Frontal cortex (tissue), 4 donors: ENCODE results near the gene PICALM. TPM values are rescaled to one million over a fixed set of nuclear protein-coding genes. Genes with fewer than 3 reads are reported as not detected.

ENCODE experiments used
- DNase-seq, 2 donors: peaks; one replicate each; pipeline ENCODE4 v3.0.0; 2012; ENCODE audit warnings: low spot score in 2 of 2
- FAIRE-seq: peaks from 2 replicates; lab custom pipeline; 2012; peaks lifted over from hg19 to GRCh38; lab: Jason Lieb, UNC
- total RNA-seq: library from RNA; depleted of rRNA; stranded (reverse); fragments of >200 nt; gene quantifications from one replicate; pipeline ENCODE4 v1.2.3, GENCODE V29; 2014
- donor health status: control.
- donor health status: control.
- donor health status: control.

Gene PICALM
- total RNA-seq, 1 donor from 2014 or later, result 1,205 TPM

DNA sequence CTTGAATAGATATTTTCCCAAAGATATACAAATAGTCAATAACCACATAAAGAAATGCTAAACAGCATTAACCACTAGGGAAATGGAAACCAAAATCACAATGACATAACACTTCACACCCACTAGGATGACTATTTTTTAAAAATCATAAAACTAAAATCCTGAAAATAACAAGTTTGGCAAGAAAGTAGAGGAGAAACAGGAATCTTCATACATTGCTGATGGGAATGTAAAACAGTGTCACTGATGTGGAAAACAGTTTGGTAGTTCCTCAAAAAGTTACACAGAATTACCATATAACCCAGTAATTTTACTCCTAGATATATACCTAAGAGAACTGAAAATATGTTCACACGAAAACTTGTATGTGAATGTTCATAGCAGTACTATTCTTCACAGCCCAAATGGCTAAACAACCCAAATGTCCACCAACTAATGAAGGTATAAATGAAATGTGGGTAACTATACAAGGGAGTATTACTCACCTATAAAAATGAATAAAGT is 12.5 kb downstream of the PICALM start:
- FAIRE-seq, result no peak

GRCh38 chr11:86052693-86053641 is 15.9 kb downstream of the PICALM start:
- no peak for DNase-seq
- no peak for FAIRE-seq

More for the DNA sequence above, 12.5 kb downstream of the PICALM start:
- DNase-seq, result no peak

DNA sequence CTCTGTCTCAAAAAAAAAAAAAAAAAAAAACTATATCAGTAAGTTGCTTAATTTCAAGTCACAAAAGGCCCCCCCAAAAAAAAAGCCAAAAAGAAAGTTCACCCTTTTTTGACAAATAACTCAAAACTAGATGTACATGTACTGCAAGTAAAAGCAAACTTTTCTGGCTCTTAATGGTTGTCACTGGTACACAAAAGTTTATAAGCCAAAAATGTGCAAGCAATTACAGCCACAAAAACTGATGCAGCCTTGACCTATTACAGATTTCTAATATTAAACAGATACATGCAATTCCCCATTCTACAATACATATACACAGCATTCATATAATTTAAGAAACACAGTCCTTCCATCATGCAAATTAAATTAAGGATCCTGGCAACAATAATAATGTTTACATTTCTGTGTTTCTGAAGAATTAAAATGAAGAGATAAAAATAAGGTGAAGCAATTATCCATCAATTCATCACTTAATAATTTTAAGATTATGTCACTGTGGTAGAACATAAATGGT is 18.6 kb downstream of the PICALM start:
- no peak for FAIRE-seq

DNA sequence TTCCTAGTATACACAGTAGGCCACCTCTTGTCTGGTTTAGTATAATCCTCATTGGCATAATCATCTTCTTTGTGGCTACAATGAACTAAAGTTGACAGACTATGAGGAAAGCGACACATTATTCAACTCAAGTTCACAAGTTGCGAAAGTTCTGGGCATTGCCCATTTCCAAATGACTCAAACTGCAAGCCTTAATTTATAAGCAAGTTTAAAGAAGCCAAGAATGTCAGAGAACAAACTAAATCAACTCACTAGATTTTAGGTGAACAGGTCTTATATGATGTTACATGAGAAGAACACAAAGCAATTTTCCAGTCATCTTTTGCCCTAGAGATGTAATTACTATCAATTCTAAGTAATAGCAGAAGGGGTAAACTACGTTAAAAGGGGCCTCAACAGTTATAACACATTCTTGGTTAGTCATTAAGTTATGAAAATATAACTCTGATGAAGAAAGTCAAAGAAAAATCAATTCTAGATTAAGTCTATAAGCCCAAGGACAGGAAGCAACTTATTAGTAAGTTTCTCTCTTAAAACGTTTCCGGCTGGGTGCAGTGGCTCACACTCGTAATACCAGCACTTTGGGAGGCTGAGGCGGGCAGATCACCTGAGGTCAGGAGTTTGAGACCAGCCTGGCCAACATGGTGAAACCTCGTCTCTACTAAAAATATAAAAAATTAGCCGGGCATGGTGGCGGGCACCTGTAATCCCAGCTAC is 21.5 kb downstream of the PICALM start:
- FAIRE-seq (no peak), DNase-seq (no peak)

More for the DNA sequence above, 18.6 kb downstream of the PICALM start:
- DNase-seq, result no peak

DNA sequence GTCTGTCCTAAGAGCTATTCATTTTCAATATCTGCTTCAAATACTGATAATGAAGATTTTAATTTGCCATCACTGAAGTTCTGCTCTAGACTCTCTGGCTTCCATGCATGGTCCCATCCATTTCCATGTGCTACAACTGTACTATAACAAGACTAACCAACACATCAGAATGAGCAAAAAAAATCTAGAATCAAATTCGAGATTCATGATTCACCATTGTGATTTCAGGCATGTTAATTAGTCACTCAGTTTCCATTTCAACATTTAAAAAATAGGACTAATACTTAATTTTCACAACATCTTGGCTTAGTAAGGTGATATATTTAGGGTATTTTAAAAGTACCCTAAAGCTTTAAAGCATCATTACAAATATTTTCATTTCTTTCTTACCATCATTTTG is 22.8 kb downstream of the PICALM start:
- no peak for FAIRE-seq

GRCh38 chr11:86043765-86044503 is 24.9 kb downstream of the PICALM start:
- FAIRE-seq (peak; percentile 31), DNase-seq (no peak)

More for the DNA sequence above, 22.8 kb downstream of the PICALM start:
- DNase-seq, result no peak

GRCh38 chr11:86041975-86042378 is 26.9 kb downstream of the PICALM start:
- FAIRE-seq (peak; percentile 90), DNase-seq (peak; percentile 43 to 50)

- FAIRE-seq (peak; percentile 23), DNase-seq (no peak)
Observed at GRCh38 chr11:86040919-86041850, 27.7 kb downstream of the PICALM start.

DNA sequence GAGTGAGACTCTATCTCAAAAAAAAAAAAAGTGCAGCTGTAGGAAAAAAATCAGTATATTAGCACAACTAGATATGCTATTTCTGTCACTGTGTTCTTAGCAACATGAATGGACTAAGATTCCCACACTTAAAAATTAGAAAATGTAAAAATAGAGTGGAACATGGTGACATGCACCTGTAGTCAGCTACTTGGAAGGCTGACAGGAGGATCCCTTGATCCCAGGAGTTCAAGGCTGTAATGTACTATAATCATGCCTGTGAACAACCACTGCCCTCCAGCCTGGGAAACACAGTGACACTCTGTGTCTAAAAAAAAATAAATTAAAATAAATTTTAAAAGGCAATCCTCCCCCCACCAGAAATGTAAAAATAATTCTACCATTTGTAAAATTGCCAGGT is 29.8 kb downstream of the PICALM start:
- FAIRE-seq, result no peak

DNA sequence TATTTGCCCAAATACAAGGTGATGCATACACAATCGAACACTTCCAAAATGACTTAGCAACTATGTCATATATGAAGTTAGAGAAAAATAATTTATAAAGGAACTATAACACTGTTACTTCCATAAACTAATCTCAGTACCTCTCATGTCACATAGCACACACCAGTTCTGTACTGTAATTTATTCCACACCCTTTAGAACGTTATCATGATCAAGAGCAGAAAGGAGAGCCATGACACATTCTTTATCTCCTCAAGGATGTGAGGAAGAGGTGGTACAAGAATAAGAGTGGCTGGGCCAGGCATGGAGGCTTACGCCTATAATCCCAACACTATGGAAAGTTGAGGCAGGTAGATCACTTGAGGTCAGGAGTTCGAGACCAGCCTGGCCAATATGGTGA is 31.1 kb downstream of the PICALM start:
- no peak for FAIRE-seq
- no peak for DNase-seq

More for the DNA sequence above, 29.8 kb downstream of the PICALM start:
- no peak for DNase-seq

- no peak for FAIRE-seq
- DNase-seq, result no peak
Observed at GRCh38 chr11:86035920-86036319, 33.0 kb downstream of the PICALM start.

DNA sequence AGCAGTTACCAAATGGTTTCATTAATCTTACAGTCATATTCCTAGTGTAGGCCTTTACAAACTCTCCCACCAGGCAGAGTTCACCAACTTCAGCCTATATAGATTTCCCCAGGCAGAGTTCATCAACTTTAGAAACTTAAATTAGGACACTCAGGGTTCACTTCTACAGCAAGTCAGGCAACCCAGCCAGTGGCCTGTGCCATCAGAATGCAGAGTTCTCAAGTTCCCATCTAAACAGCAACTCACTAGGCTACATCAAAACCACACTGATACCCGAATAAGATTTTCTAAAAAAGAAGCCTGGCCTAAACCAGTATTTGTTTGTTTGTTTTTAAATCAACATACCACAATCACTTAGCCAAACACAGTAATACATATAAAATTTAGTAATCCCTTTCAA is 33.7 kb downstream of the PICALM start:
- FAIRE-seq, result no peak
- DNase-seq, result no peak

- DNase-seq, result no peak
- FAIRE-seq, result no peak
Observed at GRCh38 chr11:86034710-86035109, 34.2 kb downstream of the PICALM start.

DNA sequence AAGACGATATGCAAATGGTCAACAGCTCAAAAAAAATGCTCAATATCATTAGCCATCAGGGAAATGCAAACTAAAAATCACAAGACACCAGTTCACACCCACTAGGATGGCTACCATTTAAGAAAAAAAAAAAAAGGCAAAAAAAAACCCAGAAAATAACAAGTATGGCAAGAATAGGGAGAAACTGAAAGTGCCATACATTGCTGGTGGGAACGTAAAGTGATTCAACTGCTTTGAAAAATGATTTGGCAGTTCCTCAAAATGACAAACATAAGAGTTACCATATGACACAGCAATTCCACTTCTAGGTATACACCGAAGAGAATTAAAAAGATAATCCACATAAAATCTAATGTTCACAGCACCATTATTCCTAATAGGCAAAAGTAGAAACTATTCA is 47.5 kb downstream of the PICALM start:
- no peak for DNase-seq
- FAIRE-seq, result no peak

GRCh38 chr11:86018249-86018648 is 50.6 kb downstream of the PICALM start:
- DNase-seq (no peak), FAIRE-seq (no peak)

DNA sequence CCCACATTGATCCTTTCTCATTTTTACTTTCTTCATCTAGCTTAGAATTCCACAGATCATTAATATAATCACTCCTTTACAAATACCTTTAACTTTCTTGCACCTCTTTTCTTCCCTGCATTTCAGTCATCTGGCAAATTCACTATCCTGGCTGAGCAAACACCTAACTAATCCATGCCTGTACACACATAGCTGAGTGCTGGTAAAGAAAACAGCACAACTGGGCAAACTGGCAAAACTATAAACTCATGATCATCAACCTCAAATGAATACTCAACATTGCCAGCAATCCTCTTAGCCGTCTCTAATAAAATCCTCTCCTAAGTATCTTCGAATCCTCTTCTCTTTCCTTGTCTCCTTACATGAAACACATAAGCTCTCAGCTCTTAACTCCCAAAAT is 52.4 kb downstream of the PICALM start:
- DNase-seq (no peak), FAIRE-seq (no peak)

- DNase-seq (no peak), FAIRE-seq (no peak)
Observed at GRCh38 chr11:86015699-86016098, 53.2 kb downstream of the PICALM start.

DNA sequence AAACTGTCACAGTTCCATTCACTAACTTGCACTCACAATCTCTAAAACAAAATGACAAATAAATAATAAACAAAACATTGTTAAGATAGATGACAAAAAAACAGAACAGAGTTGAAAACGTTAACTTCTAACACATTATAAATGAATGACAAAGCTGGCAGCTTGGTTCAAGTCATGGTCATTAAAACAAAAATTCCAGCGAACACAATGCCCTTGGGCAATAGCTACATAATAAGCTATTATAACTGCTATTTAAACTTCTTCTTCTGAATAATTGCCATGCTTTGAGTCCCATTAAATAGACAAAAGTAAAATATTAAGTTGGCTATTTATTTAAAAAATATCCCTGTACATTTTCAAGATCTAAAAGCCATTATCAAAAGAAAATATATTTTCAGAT is 54.7 kb downstream of the PICALM start:
- DNase-seq, result no peak
- no peak for FAIRE-seq

DNA sequence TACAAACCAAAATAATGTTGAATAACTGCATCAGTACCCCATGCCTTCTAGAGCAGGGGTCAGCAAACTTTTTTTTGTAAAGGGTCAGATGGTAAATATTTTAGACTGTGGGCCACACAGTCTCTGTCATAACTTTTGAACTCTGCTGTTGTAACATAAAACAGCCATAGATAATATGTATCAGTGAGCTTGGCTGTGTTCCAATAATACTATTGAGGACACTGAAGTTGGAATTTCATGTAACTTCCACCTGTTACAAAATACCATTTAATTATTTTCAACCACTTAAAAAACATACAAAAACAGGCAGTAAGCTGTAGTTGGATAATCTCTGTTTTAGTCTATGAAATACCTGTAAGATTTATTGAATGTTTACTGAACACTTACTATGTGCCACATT is 55.2 kb downstream of the PICALM start:
- DNase-seq (no peak), FAIRE-seq (no peak)
